AG20443 (cell line): ENCODE measurements around the gene DGKG.

ENCODE experiments used
- DNase-seq: peaks from one replicate; pipeline ENCODE4 v3.0.0; 2012; ENCODE audit warnings: low spot score, mixed read lengths

DGKG gene

GRCh38 chr3:186173224-186173815 is 188.7 kb downstream of the DGKG start:
- no peak for DNase-seq

GRCh38 chr3:186172353-186172752 is 189.7 kb downstream of the DGKG start:
- DNase-seq: no peak

DNA sequence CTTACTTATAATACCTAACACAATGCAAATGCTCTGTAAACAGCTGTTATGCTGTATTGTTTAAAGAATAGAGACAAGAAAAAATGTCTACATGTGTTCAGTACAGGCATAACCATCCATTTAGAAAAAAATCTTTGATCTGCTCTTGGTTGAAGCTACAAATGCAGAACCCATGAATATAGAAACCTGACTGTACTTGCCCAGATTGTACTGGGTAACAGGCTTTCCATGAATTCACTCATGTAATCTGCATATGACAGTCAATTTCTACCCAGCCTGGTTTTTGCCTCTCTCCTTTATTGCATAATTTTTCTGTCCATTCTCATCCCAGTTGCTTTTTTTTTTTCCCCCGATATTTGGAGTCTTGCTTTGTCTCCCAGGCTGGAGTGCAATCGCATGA is 190.5 kb downstream of the DGKG start:
- no peak for DNase-seq

DNA sequence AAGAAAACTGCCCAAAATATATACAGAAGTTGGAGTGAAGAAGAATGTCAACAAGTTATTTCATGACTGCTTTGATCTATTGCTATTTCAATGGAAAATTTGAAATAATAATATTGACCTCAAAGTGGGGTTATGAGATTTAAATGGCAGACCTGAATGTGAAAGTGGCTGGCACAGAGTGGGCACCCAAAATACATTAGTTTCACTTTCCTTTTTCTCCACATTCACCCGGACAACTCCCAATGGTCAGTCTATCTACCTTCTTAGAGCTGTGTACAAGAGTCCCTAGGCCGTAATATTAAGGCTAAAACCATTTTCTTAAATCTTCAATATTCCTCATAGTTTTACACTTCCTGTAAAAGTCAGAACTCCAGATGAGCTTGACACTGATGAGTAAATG is 191.5 kb downstream of the DGKG start:
- DNase-seq: no peak

- DNase-seq: no peak
These were observed 192.7 kb downstream of the DGKG start for GRCh38 chr3:186169379-186169778.

DNA sequence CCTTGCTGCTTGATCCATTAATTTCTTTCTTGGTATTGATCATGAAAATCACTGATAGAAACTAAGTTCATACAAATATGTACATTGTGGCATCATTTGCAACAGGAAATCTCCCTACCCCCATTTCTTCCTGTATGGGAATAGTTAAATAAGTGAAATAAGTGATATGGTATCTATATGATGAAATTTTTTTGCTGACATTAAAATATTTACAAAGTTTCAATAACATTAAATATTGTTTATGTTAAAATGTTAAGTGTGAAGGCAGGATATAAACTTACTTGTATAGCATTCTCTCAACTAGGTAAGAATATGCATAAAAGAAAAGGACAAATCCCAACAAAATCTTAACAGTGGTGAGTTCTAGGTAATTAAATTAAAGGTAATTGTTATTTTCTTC is 193.1 kb downstream of the DGKG start:
- no peak for DNase-seq

DNA sequence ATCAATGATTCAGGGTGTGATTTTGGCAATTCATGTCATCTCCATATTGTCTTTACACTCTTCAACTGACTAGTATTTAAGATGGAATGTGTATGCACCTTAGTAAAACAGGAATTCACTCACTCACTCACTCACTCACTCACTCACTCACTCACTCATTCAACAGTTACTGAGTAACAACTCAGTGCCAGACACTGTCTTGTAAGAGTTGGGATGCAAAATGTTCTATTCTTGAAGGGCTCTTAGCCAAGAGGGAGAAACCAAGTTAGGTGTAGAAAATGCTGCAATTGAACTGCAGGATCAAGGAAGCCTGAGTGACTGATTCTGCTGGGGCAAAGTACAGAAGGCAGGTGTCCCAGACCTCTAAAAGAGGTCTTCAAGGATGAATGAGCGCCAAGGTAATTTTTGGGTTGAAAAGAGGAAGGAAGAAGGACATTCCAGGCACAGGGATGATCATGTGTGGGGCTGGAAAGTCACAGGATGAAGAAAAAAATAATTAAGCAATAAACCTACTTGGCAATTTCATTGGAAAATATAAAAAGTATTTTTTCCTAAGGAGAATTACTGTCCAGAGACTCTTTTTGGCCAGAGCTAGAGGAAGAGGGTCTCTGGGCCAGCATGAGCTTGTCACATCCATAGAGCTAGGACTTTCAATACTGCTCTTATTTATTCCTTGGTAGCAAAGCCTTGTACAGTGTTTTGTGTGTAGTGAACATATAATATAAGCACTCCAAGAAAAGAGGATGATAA is 194.2 kb downstream of the DGKG start:
- DNase-seq: no peak

DNA sequence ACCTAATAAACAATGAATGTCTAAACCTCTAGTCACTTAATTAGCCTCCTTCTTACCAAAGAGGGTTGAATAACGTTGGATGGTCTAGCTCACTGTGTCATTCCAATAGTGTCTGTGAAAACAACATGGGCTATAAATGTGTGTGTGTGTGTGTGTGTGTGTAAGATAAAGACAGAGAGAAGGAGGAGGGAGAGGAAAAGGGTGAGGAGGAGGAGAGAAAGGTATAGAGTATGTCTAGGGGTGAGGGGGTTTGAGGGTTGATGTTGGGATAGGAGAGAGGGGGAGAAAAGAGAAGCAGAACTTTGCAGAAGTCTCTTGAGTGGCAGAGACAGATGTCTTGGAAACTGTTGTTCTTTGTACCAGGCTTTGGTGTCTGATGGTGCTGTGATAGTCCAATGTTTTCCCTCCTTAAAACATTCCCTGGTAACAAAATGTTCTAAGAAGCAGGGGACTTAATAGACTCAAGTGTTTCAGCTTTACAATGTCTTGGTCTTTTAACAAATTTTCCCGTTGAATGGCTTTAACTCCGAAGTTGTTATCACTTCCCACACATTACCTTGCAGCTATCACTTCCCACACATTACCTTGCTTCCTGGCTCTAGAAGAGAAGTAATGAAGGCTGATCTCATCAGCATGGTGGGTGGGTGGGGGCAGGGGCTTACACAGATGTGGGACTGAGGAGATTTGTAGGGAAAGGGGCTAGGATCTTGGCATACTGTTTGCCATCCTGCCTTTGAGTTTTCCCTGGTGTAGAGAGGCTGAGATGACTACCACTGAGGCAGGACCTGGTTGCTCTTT is 195.3 kb downstream of the DGKG start:
- DNase-seq: no peak

DNA sequence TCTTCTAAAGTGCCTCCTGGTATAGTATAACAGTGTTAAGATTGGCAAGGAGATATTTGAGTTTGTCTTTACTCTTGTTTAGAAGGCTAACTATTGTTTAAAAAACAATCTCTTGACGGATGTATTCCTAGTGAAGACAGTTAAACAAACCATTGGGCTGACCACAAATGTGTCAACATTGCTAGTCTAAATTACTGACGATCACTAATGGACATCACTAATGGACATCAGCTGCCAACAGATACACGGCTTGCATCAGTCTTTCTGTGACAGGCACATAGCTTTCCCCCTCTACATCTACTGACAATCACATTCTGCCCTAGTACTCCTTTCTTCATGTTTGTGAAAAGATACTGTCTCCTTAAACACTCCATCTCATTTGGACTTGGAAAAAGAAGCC is 196.0 kb downstream of the DGKG start:
- DNase-seq: no peak

- DNase-seq: no peak
These were observed 196.7 kb downstream of the DGKG start for GRCh38 chr3:186165331-186165730.

DNA sequence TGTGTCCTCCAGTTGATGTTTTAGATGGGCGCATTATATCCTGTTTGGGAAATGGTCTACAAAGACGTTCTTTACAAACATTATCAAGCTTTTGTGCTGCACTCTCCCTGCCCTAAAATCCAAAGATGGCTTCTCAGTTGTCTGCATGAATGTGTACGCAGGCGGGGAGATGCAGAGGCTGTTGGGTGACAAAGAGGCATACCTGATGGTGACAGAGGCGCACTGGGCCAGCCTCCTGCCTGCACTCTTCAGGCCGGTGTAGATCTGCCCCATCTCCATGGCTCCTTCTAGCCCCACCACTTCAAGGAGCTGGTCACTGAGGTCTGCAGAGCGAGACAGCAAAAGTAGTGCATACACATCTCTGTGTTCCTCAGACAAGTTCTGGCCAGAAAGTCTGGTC is 197.3 kb downstream of the DGKG start:
- no peak for DNase-seq

DNA sequence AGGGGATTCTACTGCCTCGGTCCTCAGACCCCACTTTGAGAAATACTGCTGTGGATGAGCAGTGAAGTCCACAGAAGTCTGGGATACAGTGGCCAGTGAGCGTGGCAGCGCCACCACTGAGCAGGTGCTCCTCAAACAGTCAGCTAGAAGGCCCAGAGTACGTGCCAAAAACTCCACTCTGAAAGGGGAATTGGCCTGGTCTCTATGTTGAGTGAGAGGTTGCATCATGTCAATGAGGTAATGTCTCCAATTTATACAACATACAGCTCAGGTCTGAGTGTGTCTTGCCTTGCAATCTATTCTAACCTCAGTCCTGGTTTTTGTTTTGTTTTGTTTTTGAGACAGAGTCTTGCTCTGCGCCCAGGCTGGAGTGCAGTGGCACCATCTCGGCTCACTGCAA is 199.8 kb downstream of the DGKG start:
- DNase-seq: no peak

DNA sequence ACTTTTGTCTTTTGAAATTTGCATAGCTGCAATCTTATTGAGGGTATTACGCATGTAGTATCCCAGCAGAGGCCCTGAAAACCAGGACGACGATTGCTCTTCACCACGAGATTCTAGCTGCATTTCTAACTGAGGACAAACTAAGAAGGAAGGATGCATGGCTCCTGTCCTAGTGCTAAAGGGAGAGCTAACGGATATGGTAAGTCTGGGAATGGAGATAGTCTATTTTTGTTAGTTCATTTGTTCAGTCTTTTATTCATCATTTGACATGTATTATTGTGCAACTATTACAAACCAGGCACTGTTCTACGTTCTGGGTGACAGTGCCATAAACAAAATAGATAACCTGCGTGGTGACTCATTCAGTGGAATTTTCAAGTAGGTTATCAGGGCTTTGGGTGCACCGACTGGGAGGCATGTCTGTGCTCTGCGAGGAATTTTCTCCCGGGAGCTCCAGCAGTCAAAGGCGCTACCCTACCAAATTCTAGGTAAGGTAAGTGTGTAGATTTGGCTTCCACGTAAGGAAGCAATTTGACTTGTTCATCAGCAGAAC is 201.3 kb downstream of the DGKG start:
- DNase-seq: no peak

GRCh38 chr3:186154641-186155040 is 207.4 kb downstream of the DGKG start:
- no peak for DNase-seq

DNA sequence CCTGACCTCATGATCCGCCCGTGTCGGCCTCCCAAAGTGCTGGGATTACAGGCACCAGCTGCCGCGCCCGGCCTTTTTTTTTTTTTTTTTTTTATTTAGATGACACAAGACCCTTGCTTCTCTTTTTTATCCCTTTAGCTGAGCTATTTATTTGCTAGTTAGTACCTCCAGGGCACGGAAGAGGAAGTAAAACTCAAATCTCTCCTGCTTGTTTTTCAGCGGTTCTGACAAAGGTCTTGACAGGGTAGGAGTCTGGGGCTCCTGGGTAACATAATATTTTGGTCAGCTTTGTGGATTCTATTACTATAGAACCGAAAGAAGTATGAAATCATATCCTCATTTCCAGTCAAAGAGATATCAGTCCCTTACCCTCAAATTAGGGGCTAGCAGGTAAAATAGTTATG is 209.1 kb downstream of the DGKG start:
- DNase-seq: no peak

DNA sequence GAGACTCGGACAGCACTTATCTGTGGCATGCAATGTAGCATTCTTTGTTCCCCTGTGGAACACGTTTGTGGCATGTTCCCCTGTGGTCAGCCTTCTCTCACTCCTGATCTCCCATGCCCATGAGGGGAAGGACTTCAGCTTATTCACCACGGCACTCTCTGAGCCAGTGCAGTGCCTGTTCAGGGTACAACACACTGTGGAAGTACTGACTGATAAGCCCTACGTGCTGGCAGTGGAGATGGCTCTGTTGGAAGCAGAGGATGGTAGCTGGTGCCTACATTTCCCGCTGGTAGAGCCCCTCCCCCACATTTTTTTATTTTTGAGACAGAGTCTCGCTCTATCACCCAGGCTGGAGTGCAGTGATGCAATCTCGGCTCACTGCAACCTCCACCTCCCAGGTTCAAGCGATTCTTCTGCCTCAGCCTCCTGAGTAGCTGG is 209.7 kb downstream of the DGKG start:
- DNase-seq: no peak

- DNase-seq: no peak
These were observed 210.7 kb downstream of the DGKG start for GRCh38 chr3:186151077-186151971.

DNA sequence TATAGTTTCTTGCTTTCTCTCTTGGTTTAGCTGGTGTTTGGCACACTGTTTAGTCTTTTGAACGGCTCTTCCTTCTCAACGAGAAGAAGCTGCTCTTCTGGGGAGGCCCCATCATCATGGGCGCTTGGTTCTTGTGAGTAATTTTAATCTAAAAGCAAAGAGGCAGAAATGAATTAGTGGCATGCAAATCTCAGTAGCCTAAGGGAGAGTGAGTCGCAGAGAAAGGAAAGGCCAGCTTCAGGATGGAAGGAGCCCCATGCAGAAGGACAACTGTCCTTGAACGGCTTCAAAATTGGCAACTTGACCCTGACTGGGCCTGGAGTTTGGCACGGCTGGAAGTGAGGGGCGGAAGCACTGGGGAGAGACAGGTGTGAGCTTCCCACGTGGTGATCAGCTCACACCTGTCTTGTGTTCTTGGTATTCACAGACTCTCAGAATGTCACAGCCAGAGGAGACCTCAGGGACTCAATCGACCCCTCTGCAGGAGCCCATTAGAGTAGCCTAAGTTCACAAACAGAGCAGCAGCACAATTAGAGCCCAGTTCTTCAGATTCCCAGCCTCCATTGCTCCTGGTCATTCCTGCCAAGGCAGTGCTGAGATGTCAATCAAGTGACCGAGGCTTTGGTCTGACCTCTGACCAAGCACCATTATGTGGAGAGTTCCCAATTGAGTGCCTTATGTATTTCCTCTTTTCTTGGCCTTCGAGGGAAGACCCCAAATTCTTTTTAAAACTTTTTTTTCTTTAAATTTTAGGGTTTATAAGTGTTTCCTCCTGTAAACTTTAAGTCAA is 211.8 kb downstream of the DGKG start:
- no peak for DNase-seq

GRCh38 chr3:186149319-186149960 is 212.6 kb downstream of the DGKG start:
- no peak for DNase-seq

DNA sequence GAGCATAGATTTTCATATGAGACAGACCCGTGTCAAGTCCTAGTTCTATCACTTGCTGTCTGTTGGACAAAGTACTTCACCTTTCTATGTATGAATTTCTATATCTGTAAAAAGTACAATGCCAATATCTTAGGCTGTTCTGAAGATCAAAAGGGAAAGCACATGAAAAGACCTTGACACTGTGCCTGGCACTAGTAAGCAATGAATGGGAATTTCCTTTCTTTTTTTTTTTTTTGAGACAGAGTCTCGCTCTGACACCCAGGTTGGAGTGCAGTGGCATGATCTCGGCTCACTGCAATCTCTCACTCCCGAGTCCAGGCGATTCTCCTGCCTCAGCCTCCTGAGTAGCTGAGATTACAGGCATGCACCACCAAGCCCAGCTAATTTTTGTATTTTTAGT is 217.8 kb downstream of the DGKG start:
- no peak for DNase-seq

GRCh38 chr3:186143250-186143649 is 218.8 kb downstream of the DGKG start:
- DNase-seq: no peak
